CD4-positive, alpha-beta T cell treated with Interleukin-10 for 1 hour (primary cell): ENCODE results near the gene TNS3.

Experiments
- DNase-seq: peaks from one replicate; pipeline ENCODE4 v3.0.0-alpha.2; 2020

Gene TNS3

DNA sequence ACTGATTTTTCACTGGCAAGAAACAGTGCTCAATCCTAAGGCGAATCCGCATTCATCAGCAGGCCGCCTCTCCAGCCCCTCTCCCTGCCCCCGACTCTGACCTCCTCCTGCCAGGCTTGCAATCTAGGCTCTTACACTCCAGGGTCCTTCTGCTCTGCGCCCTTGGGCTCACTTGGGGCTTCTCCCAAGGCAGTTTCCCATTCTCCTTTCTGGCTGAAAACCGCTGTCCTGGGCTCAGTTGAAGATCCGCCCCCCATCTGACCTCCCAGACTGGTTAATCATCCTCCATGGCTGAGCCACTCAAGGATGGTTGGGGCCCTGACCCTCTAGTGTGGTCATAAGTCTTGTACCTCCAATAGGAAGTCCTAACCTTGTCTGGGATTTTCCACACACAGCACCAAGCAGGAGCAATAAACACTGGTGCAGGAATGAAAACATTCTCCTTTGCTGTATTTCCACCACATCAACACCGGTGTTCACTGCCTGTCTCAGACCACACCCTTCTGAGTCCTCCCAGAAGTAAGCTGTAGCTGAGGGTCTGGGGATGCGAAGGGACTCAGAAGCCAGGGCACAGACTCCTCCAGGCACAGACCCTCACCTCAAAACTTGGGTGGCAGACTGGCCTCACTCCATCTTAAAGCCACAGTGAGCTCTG lies 42.4 kb downstream of the TNS3 start:
- DNase-seq: no peak

GRCh38 chr7:47538846-47539311 lies 43.0 kb downstream of the TNS3 start:
- DNase-seq: no peak

DNA sequence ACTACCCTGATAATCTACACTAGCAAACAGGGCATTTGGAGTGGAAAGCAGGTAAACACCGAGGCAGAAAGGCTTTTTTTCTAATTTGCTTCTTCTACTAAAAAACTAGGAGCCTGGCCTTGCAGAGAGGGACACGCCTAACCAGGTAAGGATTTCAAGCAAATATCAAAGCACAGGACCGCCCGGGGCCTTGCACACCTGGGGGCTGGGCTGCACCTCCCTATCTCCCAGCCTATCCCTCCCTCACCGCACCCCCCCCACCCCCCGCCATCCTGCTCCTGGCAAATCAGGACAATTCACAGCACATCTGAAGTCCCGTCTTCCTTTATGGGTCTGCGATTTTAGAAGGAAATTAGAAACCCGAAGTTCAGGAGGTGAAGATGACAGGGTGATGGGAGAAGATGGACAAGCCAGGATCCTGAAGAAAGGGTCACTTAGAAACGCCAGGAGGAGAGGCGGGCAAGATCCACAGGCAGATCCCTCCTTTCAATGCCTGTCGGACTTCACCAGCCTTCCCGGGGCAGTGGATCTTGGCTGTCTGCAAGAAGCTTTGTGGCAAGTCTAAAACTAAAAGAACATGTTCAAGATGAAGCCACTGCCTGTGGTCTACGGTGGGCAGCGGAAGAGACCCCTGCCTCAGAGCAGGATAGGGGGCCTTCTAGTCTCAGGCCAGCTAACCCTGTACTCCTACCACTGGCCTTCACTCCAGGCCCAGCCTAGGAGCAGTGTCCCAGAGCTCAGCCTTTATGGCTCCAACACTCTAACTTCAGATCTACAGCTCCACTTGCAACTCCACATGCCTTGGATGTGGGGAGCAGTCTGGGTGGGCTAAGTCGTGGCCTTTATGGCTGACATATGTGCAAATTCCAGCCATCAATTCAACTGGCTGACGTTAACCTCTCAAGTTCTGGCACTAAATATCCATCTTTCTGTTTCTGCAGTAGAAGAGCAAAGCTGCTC lies 43.9 kb downstream of the TNS3 start:
- DNase-seq: no peak

DNA sequence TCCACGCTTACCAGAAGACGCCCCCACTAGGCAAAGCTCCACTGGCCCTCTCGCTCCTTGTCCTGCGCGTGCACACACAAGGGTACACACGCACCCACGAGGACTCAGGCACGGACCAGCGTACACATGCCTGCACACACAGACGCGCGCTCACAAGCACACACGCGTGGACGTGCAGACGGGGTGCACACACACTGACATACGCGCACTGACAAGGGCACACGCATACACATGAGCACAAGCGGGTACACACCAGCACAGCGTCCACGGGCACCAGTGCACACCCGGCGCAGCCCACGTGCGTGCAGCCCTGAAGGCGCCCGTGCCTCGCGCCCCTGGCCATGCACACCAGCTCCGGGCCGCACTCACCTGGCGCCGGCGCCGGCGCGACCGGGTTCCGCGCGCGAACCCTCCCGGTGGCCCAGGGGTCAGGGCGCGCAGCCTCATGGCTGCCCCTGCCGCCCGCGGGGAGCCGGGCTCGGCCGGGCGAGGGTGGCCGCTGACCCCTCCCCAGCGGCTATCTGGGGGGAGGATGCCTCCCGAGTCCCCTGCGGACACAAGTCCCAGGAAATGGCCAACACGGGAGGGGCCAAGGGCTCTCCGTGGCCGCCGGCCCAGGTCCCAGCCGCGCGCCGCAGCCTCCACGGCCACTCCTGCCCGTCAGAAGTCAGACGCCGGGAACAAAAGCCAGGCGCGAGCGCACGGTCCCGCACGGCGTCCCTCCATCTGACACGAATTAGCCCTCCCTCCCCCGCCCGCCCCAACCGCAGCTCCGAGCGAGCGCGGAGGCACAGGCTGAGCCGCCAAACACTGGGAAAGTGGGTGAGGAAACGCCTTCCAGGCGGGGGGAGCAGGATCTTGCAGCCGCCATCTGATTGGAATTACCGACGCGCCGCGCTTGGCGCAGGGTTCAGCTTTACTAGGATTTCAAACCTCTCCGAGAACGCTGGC lies 45.0 kb downstream of the TNS3 start:
- DNase-seq: no peak

GRCh38 chr7:47535704-47536628 lies 45.9 kb downstream of the TNS3 start:
- DNase-seq: no peak

GRCh38 chr7:47535035-47535703 lies 46.7 kb downstream of the TNS3 start:
- no peak for DNase-seq

- DNase-seq: no peak
These were observed 47.4 kb downstream of the TNS3 start for GRCh38 chr7:47534322-47535034.

GRCh38 chr7:47531584-47532492 lies 50.1 kb downstream of the TNS3 start:
- no peak for DNase-seq

GRCh38 chr7:47529826-47530555 lies 51.9 kb downstream of the TNS3 start:
- DNase-seq: no peak

DNA sequence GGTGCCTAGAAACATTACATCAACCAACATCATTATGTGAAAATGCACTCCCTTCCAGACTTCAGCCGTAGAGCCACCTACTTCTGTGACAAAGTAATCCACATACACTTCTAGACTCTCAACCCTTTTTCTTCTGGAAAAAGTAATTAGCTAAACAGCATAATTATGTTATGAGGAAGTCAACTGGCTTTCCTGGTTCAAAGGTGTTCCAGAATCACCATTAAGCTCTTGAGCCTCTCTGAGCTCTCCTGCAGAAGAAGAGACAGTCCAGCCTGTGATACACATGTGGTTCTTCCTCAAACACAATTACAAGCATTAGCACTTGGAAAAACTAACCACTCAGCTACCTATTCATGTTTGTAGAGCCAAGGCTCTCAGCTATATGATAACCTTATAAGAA lies 52.5 kb downstream of the TNS3 start:
- no peak for DNase-seq

- DNase-seq: no peak
These were observed 53.4 kb downstream of the TNS3 start for GRCh38 chr7:47528471-47528870.

DNA sequence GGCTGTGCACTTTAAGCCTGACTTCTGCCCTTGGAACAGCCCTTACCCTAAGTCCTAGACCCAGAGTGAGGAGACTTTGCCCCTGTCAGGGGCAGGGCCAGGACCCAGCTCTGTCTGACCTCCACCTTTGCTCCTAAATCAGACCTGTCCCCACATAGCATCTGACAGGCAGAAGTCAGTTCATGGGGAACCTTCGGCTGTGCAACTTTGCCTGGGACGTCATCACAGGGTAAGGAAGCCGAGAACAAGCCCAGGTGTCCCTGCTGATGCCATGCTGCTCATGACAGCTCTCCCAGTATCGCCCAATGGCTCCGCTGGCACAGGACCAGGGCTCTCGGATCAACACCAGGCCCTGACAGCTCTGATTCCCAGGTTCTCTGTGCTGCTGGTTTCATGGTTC lies 55.4 kb downstream of the TNS3 start:
- no peak for DNase-seq

DNA sequence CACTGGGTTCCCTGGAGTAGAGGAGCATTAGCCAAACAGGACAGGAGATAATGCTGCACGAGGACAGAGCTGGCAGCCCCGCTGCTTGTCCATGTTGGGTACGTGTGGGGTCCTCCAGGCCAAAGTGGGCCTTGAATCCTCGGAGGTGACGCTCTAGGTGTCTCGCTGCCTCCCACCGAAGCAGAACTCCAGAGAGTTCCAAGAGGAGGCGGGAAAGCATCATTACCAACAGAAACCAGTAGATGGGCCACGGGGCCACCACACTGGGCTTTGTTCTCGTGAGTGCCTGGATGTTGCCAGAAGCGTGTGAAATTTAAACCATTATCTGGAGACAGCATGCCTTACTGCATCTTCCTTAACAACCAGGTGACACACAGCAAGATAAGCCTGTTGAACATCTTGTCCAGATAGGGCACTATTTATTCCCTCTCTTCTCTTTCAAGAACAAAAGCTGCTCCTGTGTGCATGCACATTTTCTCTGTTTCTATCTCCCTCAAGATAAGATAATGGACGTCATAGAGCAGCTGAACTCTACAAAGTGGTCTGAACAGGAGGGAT lies 56.8 kb downstream of the TNS3 start:
- DNase-seq: no peak

- DNase-seq: no peak
These were observed 58.5 kb downstream of the TNS3 start for GRCh38 chr7:47523401-47523800.

DNA sequence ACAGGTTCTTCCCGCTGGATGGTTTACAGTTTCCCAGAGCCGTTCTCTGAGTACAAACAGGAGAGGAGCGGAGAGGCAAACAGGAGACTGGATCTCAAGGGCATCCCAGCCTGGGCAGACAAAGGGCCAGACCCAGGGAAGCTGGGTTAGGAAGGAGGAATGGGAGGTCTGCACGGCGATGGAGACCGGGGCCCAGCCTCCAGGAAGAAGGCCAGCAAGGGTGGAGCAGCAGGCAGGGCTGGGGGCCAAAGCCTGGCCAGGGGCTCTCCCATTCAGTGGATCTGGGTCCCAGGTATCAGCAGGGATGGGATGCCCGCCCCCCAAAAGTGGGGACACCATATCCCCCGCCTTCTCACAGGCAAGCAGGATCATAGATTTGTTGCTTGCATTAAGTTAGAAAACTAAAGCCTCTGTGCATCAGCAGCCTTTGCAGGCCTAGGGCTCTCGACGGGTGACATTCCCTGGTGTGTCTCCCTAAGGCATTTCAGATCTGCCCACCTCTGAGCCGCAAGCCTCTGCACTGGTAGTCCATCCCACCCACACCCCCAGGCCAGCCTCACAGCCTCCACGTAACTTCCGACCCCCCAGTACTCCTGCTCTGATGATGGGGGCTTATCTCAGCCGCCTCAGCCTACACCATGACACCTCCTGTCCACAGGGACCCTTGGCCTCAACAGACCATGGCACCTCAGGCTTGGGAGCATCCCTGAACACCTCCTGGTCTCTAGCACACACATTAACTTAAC lies 59.9 kb downstream of the TNS3 start:
- no peak for DNase-seq

DNA sequence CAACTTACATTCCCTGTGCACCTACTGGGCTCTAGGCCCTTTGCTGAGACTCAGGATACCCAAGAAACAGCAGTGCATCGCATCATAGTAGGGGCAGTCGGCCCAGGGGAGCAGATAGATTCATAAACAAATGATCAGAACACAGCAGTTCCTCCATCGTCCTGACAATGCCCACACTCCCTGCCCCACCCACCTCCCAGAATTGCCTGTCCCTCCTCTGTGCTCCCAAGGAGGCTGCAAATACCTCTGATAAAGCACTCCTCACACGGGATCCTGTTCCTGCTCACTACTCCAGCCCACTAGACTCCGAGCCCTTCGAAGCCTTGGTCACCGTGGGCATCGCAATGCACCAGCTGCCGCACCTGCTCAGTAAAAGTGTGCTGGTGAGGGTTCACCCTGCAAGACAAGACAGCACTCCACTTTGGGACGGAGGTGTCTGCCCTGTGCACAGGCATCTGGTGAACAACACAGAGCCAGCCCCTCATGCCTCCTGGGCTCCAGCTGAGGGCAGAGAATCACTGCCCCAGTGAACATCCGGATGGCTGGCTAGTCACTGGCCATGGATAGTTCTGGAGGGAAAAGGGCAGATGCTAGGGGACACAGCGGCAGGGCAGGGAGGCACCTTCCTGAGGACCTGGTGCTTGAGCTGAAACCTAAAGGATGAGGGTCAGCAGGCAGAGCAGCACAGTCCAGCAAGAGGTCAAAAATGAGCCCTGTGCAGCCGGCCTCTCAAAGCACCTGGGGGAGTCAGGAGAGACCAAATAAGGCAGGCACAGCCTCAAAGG lies 60.7 kb downstream of the TNS3 start:
- DNase-seq: no peak

- DNase-seq: no peak
These were observed 61.5 kb downstream of the TNS3 start for GRCh38 chr7:47520406-47520805.
